HTERT RPE-1 (cell line): ENCODE results near the gene HSD17B13.

Experiments used
- in situ Hi-C: fragments of 300-500 bp; cut with MboI; formaldehyde crosslinking; loops from 4 replicates; pipeline ENCODE4 v1.14.3; 2020; ENCODE audit warnings: low sequenced_read_pairs

Gene HSD17B13

DNA sequence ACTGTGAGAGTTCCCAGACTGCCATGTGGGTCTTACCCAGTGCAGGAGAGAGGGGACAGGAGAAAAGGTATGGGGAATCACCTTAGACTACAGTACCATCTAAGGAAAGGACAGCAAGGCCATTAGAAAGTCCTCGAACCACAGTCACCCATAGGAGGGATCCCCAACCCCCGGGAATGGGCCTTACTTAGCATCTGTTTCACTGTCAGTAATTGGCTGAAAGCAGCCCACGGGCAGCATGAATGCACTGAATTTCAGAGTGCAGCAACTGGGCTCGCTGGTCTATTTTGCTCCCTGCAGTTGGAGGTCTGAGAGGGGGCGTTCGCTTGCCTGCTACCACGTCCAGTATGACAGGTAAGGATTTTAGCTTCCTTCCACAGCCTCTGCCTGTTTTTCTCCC, 51.9 kb downstream of the HSD17B13 start:
- in situ Hi-C loops: no loop called here

DNA sequence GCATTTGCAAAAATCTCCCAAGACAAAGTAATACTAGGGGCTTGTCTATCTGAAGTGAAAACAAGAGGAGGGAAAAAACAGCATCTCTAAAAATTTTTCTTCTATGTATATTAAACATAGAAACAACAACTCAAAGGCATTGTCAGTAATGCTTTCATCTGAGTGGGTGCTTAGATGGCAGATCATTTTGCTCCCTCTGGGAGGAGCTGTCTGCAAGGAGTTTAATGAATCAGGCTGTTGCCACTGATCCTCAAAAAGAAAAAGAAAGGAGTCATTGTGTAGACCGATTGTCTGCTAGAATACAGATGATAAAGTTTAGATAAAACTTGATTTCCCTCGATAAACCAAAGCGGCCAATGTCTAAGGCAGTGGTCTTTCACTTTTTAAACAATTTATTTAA, 52.5 kb downstream of the HSD17B13 start:
- in situ Hi-C loops: no loop called here

GRCh38 chr4:87268411-87268810, 54.3 kb downstream of the HSD17B13 start:
- in situ Hi-C loops: no loop called here

- in situ Hi-C loops: no loop called here
Observed at GRCh38 chr4:87266986-87267385, 55.7 kb downstream of the HSD17B13 start.

GRCh38 chr4:87262886-87263285, 59.8 kb downstream of the HSD17B13 start:
- in situ Hi-C loops: no loop called here

DNA sequence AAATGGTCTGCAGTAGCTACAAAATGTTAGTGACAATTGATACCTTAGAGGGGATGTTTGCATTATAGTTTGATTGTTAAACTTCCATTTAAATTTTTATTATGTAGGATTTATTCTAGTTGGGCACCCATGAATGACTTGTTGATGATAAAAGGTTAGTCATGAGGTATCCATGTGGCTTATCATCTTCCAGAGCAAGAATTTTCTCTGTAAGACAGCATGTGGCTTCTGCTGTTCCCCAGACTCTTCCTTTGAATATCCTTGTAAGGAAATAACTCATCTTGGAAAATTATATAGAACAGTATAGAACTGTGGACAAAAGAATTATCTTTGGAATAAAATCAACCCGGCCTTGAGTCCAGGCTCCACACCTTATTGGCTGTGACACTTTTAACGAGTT, 62.2 kb downstream of the HSD17B13 start:
- in situ Hi-C loops: no loop called here

GRCh38 chr4:87258677-87259076, 64.0 kb downstream of the HSD17B13 start:
- in situ Hi-C loops: no loop called here

GRCh38 chr4:87257523-87257922, 65.2 kb downstream of the HSD17B13 start:
- in situ Hi-C loops: no loop called here

DNA sequence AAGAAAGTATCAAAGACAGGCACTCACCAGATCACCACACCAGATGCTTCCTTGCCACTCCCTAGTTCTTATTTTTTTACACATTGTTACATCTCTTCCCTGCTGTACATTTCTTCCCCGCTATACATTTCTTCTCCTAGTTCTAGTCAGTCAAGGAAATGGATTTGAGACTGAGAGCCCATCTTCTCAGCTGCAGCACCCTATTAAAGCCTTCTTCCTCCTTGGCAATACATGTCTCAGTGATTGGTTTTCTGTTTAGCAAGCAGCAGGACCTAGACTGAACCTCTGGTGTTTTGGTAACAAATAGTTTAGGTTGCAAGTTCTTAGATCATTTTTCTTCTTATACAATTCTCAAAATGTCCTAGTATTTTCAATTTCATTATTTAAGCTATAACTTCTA, 66.9 kb downstream of the HSD17B13 start:
- in situ Hi-C loops: no loop called here
